Chondrocyte (in vitro differentiated cells): ENCODE results near the gene ARHGDIB. TPM values are rescaled to one million over a fixed set of nuclear protein-coding genes. Genes with fewer than 3 reads are reported as not detected.
A peak's percentile ranks its signal among the peaks of the same experiment; 100 is the strongest.

Experiments used
- DNase-seq: peaks from one replicate; pipeline ENCODE4 v3.0.0; 2021; ENCODE audit warnings: mixed read lengths, low spot score
- H3K27ac Mint-ChIP-seq: one replicate; pipeline ENCODE4 v1.8.0; 2021; ENCODE audit warnings: mild to moderate bottlenecking, moderate library complexity, mixed read lengths; ENCODE audit not compliant: unreplicated experiment
- H3K27me3 Mint-ChIP-seq: 2 replicates; pipeline ENCODE4 v1.8.0; 2021; ENCODE audit warnings: low read depth, mixed read lengths
- H3K36me3 Mint-ChIP-seq: 2 replicates; pipeline ENCODE4 v1.8.0; 2021; ENCODE audit warnings: low read depth, mixed read lengths
- H3K4me1 Mint-ChIP-seq: 2 replicates; pipeline ENCODE4 v1.8.0; 2021; ENCODE audit warnings: low read depth, mild to moderate bottlenecking, mixed read lengths
- H3K4me3 Mint-ChIP-seq: one replicate; pipeline ENCODE4 v1.8.0; 2021; ENCODE audit warnings: mild to moderate bottlenecking, moderate library complexity, mixed read lengths; ENCODE audit not compliant: unreplicated experiment
- H3K9me3 Mint-ChIP-seq: 2 replicates; pipeline ENCODE4 v1.8.0; 2021; ENCODE audit warnings: low read depth, mixed read lengths
- CTCF ChIP-seq: fragments of 200-600 bp; sonication (generic); IDR thresholded peaks from 2 replicates; pipeline ENCODE4 v1.5.0; 2021; ENCODE audit warnings: antibody characterized with exemption, mild to moderate bottlenecking, moderate library complexity
- total RNA-seq: library from RNA; stranded (reverse); gene quantifications from 3 replicates; pipeline ENCODE4 v1.2.1, GENCODE V29; 2021

ARHGDIB gene
- total RNA-seq, 1 donor from 2014 or later, result 5.2 TPM

- Mint-ChIP-seq H3K4me1 (peaks cover 46% of the 10 kb centered on the region), H3K9me3 (no peaks in the 10 kb centered on the region), H3K27me3 (no peaks in the 10 kb centered on the region), H3K27ac (peak overlapping the region; percentile 86), H3K36me3 (no peaks in the 10 kb centered on the region), H3K4me3 (peak overlapping the region; percentile 64)
- TF ChIP-seq CTCF, result no peak
- DNase-seq, result no peak
Observed at GRCh38 chr12:14928931-14929330, 32.5 kb downstream of the ARHGDIB start.

GRCh38 chr12:14927267-14927666 lies 34.1 kb downstream of the ARHGDIB start:
- Mint-ChIP-seq H3K27ac (no peak overlapping the region), H3K9me3 (no peaks in the 10 kb centered on the region), H3K27me3 (no peaks in the 10 kb centered on the region), H3K4me1 (peaks cover 45% of the 10 kb centered on the region), H3K36me3 (no peaks in the 10 kb centered on the region), H3K4me3 (no peak overlapping the region)
- TF ChIP-seq CTCF, result no peak
- no peak for DNase-seq

GRCh38 chr12:14924541-14924940 lies 36.9 kb downstream of the ARHGDIB start:
- peaks cover 21% of the 10 kb centered on the region for H3K4me1 Mint-ChIP-seq
- H3K9me3 Mint-ChIP-seq, result no peaks in the 10 kb centered on the region
- DNase-seq, result no peak
- H3K36me3 Mint-ChIP-seq, result no peaks in the 10 kb centered on the region
- no peak overlapping the region for H3K4me3 Mint-ChIP-seq
- TF ChIP-seq CTCF, result no peak
- no peak overlapping the region for H3K27ac Mint-ChIP-seq
- no peaks in the 10 kb centered on the region for H3K27me3 Mint-ChIP-seq

GRCh38 chr12:14923944-14924343 lies 37.5 kb downstream of the ARHGDIB start:
- H3K27ac Mint-ChIP-seq, result no peak overlapping the region
- TF ChIP-seq CTCF, result no peak
- H3K4me1 Mint-ChIP-seq, result peaks cover 15% of the 10 kb centered on the region
- no peaks in the 10 kb centered on the region for H3K36me3 Mint-ChIP-seq
- no peaks in the 10 kb centered on the region for H3K27me3 Mint-ChIP-seq
- H3K9me3 Mint-ChIP-seq, result no peaks in the 10 kb centered on the region
- DNase-seq, result no peak
- H3K4me3 Mint-ChIP-seq, result no peak overlapping the region

- no peak for TF ChIP-seq CTCF
- no peak for DNase-seq
- H3K27me3 Mint-ChIP-seq, result no peaks in the 10 kb centered on the region
- no peaks in the 10 kb centered on the region for H3K4me1 Mint-ChIP-seq
- no peaks in the 10 kb centered on the region for H3K36me3 Mint-ChIP-seq
- H3K27ac Mint-ChIP-seq, result no peak overlapping the region
- H3K4me3 Mint-ChIP-seq, result no peak overlapping the region
- no peaks in the 10 kb centered on the region for H3K9me3 Mint-ChIP-seq
Observed at GRCh38 chr12:14921218-14921617, 40.2 kb downstream of the ARHGDIB start.
